ENCODE results near the gene IQSEC1. TPM values are rescaled to one million over a fixed set of nuclear protein-coding genes. Genes with fewer than 3 reads are reported as not detected.

The IQSEC1 gene
- total and polyA plus RNA-seq, 2 experiments from 2014 or later, result 8.0 to 51.9 TPM

DNA sequence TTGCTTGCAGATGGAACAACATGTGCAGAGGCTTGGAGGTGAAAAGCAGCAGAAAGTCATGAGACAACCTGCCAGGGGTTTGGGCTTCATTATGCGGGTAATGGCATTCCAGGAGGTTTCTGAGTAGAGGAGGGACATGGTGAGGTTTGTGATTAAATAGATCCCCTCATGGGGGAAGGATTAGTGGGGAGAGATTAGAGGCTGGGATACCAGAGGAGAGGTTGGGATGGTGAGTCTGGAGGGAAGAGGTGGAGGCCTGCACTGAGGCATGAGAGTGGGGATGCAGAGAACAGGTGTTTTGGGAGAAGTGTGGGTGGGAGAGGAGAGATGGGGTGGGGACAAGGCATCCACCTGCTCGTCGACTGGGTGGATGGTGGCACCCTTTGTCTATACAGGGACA lies 6.8 kb upstream of the IQSEC1 start:
- Mint-ChIP-seq H3K4me1 (peaks cover 18% of the 10 kb centered on the region), H3K27me3 (ENCODE audit: insufficient read depth, low read depth, poor library complexity) (peaks cover 14% of the 10 kb centered on the region), H3K36me3 (ENCODE audit: low read depth) (no peaks in the 10 kb centered on the region; the same call in 2 of the 3 replicates), H3K9me3 (no peaks in the 10 kb centered on the region), H3K4me3 (no peak overlapping the region), H3K27ac (no peak overlapping the region)
- TF ChIP-seq EZH2phosphoT487 (IDR thresholded peaks at IDR 0.05; ENCODE audit: unreplicated experiment), result no peak
- no peak for TF ChIP-seq NANOG (IDR thresholded peaks at IDR 0.05; ENCODE audit: borderline replicate concordance)
- TF ChIP-seq POLR2AphosphoS5 (IDR thresholded peaks at IDR 0.05; ENCODE audit: low read depth), result no peak
- TF ChIP-seq ZNF331 (CRISPR knock-in tag; IDR thresholded peaks at IDR 0.05; ENCODE audit: low read depth), result no peak
- TF ChIP-seq EZH2 (IDR thresholded peaks at IDR 0.05; ENCODE audit: low read depth, unreplicated experiment), result no peak
- no peak for TF ChIP-seq JUNB (IDR thresholded peaks at IDR 0.05; ENCODE audit: unreplicated experiment)
- TF ChIP-seq, protein P1, sequence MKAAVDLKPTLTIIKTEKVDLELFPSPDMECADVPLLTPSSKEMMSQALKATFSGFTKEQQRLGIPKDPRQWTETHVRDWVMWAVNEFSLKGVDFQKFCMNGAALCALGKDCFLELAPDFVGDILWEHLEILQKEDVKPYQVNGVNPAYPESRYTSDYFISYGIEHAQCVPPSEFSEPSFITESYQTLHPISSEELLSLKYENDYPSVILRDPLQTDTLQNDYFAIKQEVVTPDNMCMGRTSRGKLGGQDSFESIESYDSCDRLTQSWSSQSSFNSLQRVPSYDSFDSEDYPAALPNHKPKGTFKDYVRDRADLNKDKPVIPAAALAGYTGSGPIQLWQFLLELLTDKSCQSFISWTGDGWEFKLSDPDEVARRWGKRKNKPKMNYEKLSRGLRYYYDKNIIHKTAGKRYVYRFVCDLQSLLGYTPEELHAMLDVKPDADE (IDR thresholded peaks at IDR 0.05), result no peak
- TF ChIP-seq, protein P2, sequence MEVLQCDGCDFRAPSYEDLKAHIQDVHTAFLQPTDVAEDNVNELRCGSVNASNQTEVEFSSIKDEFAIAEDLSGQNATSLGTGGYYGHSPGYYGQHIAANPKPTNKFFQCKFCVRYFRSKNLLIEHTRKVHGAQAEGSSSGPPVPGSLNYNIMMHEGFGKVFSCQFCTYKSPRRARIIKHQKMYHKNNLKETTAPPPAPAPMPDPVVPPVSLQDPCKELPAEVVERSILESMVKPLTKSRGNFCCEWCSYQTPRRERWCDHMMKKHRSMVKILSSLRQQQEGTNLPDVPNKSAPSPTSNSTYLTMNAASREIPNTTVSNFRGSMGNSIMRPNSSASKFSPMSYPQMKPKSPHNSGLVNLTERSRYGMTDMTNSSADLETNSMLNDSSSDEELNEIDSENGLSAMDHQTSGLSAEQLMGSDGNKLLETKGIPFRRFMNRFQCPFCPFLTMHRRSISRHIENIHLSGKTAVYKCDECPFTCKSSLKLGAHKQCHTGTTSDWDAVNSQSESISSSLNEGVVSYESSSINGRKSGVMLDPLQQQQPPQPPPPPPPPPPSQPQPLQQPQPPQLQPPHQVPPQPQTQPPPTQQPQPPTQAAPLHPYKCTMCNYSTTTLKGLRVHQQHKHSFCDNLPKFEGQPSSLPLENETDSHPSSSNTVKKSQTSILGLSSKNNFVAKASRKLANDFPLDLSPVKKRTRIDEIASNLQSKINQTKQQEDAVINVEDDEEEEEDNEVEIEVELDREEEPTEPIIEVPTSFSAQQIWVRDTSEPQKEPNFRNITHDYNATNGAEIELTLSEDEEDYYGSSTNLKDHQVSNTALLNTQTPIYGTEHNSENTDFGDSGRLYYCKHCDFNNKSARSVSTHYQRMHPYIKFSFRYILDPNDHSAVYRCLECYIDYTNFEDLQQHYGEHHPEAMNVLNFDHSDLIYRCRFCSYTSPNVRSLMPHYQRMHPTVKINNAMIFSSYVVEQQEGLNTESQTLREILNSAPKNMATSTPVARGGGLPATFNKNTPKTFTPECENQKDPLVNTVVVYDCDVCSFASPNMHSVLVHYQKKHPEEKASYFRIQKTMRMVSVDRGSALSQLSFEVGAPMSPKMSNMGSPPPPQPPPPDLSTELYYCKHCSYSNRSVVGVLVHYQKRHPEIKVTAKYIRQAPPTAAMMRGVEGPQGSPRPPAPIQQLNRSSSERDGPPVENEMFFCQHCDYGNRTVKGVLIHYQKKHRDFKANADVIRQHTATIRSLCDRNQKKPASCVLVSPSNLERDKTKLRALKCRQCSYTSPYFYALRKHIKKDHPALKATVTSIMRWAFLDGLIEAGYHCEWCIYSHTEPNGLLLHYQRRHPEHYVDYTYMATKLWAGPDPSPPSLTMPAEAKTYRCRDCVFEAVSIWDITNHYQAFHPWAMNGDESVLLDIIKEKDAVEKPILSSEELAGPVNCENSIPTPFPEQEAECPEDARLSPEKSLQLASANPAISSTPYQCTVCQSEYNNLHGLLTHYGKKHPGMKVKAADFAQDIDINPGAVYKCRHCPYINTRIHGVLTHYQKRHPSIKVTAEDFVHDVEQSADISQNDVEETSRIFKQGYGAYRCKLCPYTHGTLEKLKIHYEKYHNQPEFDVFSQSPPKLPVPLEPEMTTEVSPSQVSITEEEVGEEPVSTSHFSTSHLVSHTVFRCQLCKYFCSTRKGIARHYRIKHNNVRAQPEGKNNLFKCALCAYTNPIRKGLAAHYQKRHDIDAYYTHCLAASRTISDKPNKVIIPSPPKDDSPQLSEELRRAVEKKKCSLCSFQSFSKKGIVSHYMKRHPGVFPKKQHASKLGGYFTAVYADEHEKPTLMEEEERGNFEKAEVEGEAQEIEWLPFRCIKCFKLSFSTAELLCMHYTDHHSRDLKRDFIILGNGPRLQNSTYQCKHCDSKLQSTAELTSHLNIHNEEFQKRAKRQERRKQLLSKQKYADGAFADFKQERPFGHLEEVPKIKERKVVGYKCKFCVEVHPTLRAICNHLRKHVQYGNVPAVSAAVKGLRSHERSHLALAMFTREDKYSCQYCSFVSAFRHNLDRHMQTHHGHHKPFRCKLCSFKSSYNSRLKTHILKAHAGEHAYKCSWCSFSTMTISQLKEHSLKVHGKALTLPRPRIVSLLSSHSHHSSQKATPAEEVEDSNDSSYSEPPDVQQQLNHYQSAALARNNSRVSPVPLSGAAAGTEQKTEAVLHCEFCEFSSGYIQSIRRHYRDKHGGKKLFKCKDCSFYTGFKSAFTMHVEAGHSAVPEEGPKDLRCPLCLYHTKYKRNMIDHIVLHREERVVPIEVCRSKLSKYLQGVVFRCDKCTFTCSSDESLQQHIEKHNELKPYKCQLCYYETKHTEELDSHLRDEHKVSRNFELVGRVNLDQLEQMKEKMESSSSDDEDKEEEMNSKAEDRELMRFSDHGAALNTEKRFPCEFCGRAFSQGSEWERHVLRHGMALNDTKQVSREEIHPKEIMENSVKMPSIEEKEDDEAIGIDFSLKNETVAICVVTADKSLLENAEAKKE (CRISPR knock-in tag; IDR thresholded peaks at IDR 0.05), result no peak
- no peaks in the 10 kb centered on the region for H3K36me3 ChIP-seq (ENCODE audit: insufficient read depth)
- H3K4me3 ChIP-seq, result no peak overlapping the region
- DNase-seq (ENCODE audit: low spot score) (no peak), ATAC-seq (no peak)
- no peaks in the 10 kb centered on the region for H3K9me2 ChIP-seq (ENCODE audit: insufficient read depth)
- H3K79me2 ChIP-seq (replicated peaks; ENCODE audit: insufficient read depth), result no peaks in the 10 kb centered on the region
- H2AFZ ChIP-seq, result no peak overlapping the region
- no peaks in the 10 kb centered on the region for H3F3A ChIP-seq (replicated peaks; ENCODE audit: low read depth)
- no peak overlapping the region for H3K27ac ChIP-seq (ENCODE audit: low read depth)
- H4K20me1 ChIP-seq (replicated peaks; ENCODE audit: insufficient read depth), result no peaks in the 10 kb centered on the region
- H3K4me2 ChIP-seq, result no peak overlapping the region
- H3K27me3 ChIP-seq (ENCODE audit: insufficient read depth), result peaks cover 2% of the 10 kb centered on the region; the same call in 1 of the 2 replicates
- H3K4me1 ChIP-seq (ENCODE audit: insufficient read depth), result no peaks in the 10 kb centered on the region
